IMR-90 (cell line): ENCODE results near the gene RECK. TPM values are rescaled to one million over a fixed set of nuclear protein-coding genes. Genes with fewer than 3 reads are reported as not detected.
A peak's percentile ranks its signal among the peaks of the same experiment; 100 is the strongest.

Source experiments
- ATAC-seq: fragments of 200-7000 bp; cut with Tn5 transposase; 2 replicates; pipeline ENCODE4 v1.9.1; 2020; ENCODE audit warnings: low read depth, mild to moderate bottlenecking, moderate library complexity
- BruUV-seq: library from RNA; stranded (reverse); fragments of 400-500 nt; replicated peaks from 2 replicates; lab custom pipeline; 2021; lab: Mats Ljungman, UMichigan
- CTCF ChIA-PET: fragments of 300-600 bp; formaldehyde crosslinking; extraction: SDS; loops from one replicate; lab custom pipeline; 2021; ENCODE audit warnings: antibody characterized with exemption; lab: Yijun Ruan, JAX
- POLR2A ChIA-PET: fragments of 300-600 bp; sonication (Branson Sonifier 250); formaldehyde crosslinking; loops from one replicate; lab custom pipeline; 2022; ENCODE audit warnings: antibody characterized with exemption; ENCODE audit not compliant: unreplicated experiment; lab: Charles Lee
- DNase-seq: peaks from one replicate; pipeline ENCODE4 v3.0.0; 2013
- H2AFZ ChIP-seq: replicated peaks from 2 replicates; pipeline ENCODE3; 2013; ENCODE audit warnings: low read length, mild to moderate bottlenecking; ENCODE audit not compliant: poor library complexity
- H2AK5ac ChIP-seq: 2 replicates; pipeline ENCODE4 v1.6.1; 2013; ENCODE audit warnings: low read depth, low read length, inconsistent platforms
- H2AK9ac ChIP-seq: replicated peaks from 2 replicates; pipeline ENCODE3; 2013; ENCODE audit warnings: mild to moderate bottlenecking, low read depth, low read length, moderate library complexity; ENCODE audit not compliant: poor library complexity
- H2BK120ac ChIP-seq: 2 replicates; pipeline ENCODE4 v1.6.1; 2013; ENCODE audit warnings: low read depth, low read length, inconsistent platforms
- H2BK15ac ChIP-seq: 3 replicates; pipeline ENCODE4 v1.6.1; 2013; ENCODE audit warnings: low read depth, low read length, inconsistent platforms
- H2BK20ac ChIP-seq: 2 replicates; pipeline ENCODE4 v1.6.1; 2013; ENCODE audit warnings: low read depth, mild to moderate bottlenecking, inconsistent platforms, low read length, moderate library complexity
- H2BK5ac ChIP-seq: 2 replicates; pipeline ENCODE4 v1.6.1; 2013; ENCODE audit warnings: mild to moderate bottlenecking, low read depth, low read length, inconsistent platforms; ENCODE audit not compliant: poor library complexity, severe bottlenecking
- H3K14ac ChIP-seq: replicated peaks from 2 replicates; pipeline ENCODE4 v1.6.1; 2013; ENCODE audit warnings: low read depth, low read length, inconsistent platforms
- H3K18ac ChIP-seq: 2 replicates; pipeline ENCODE4 v1.6.1; 2013; ENCODE audit warnings: low read depth, low read length, control low read depth
- H3K23ac ChIP-seq: 2 replicates; pipeline ENCODE4 v1.6.1; 2013; ENCODE audit warnings: low read depth, low read length, inconsistent platforms
- H3K27ac ChIP-seq: 2 replicates; pipeline ENCODE4 v1.5.1; 2013; ENCODE audit warnings: mild to moderate bottlenecking, control low read depth, low read length; ENCODE audit not compliant: insufficient read depth
- H3K27me3 ChIP-seq: 2 replicates; pipeline ENCODE4 v1.6.1; 2013; ENCODE audit warnings: low read length; ENCODE audit not compliant: control insufficient read depth, insufficient read depth
- H3K36me3 ChIP-seq: 2 replicates; pipeline ENCODE4 v1.6.1; 2013; ENCODE audit warnings: low read length, mixed read lengths; ENCODE audit not compliant: control insufficient read depth, insufficient read depth
- H3K4ac ChIP-seq: 2 replicates; pipeline ENCODE4 v1.6.1; 2013; ENCODE audit warnings: low read depth, low read length, inconsistent platforms
- H3K4me1 ChIP-seq: 2 replicates; pipeline ENCODE4 v1.6.1; 2013; ENCODE audit warnings: low read length, mixed read lengths; ENCODE audit not compliant: control insufficient read depth, insufficient read depth
- H3K4me2 ChIP-seq: 2 replicates; pipeline ENCODE4 v1.6.1; 2013; ENCODE audit warnings: low read depth, mild to moderate bottlenecking, control low read depth, low read length, moderate library complexity
- H3K4me3 ChIP-seq: 2 replicates; pipeline ENCODE4 v1.5.1; 2013; ENCODE audit warnings: low read depth, mild to moderate bottlenecking, control low read depth, low read length, moderate library complexity; ENCODE audit not compliant: insufficient read depth
- H3K56ac ChIP-seq: 2 replicates; pipeline ENCODE4 v1.6.1; 2013; ENCODE audit warnings: low read length, inconsistent platforms; ENCODE audit not compliant: insufficient read depth; ENCODE audit errors: extremely low read depth
- H3K79me1 ChIP-seq, 2 experiments: 2 replicates each; pipeline ENCODE4 v1.6.1; 2013; ENCODE audit warnings: low read length in 2 of 2, inconsistent platforms in 1 of 2, low read depth in 1 of 2
- H3K9ac ChIP-seq: 2 replicates; pipeline ENCODE4 v1.6.1; 2013; ENCODE audit warnings: low read depth, low read length, control low read depth
- H3K9me1 ChIP-seq: 2 replicates; pipeline ENCODE4 v1.6.1; 2013; ENCODE audit warnings: low read length, inconsistent platforms; ENCODE audit not compliant: insufficient read depth
- H3K9me3 ChIP-seq: 2 replicates; pipeline ENCODE4 v1.6.1; 2013; ENCODE audit warnings: low read length; ENCODE audit not compliant: control insufficient read depth, insufficient read depth
- H4K20me1 ChIP-seq: 2 replicates; pipeline ENCODE4 v1.6.1; 2013; ENCODE audit warnings: low read length, inconsistent platforms; ENCODE audit not compliant: insufficient read depth
- H4K5ac ChIP-seq: 2 replicates; pipeline ENCODE4 v1.6.1; 2013; ENCODE audit warnings: mild to moderate bottlenecking, low read depth, low read length, control low read depth
- H4K8ac ChIP-seq, 2 experiments: 2 replicates each; pipeline ENCODE4 v1.6.1; 2013; ENCODE audit warnings: low read depth in 2 of 2, low read length in 2 of 2, control low read depth in 1 of 2, inconsistent platforms in 1 of 2
- H4K91ac ChIP-seq: 2 replicates; pipeline ENCODE4 v1.6.1; 2013; ENCODE audit warnings: low read depth, low read length, inconsistent platforms; ENCODE audit not compliant: insufficient read depth
- CEBPB ChIP-seq: IDR thresholded peaks from 2 replicates; pipeline ENCODE4 v1.6.1; 2012; ENCODE audit warnings: low read depth, low read length, improper control_type of control experiment
- FOS ChIP-seq: fragments of 150-350 bp; IDR thresholded peaks from 2 replicates; pipeline ENCODE4 v1.6.1; 2016; ENCODE audit warnings: low read depth, low read length
- WGBS, 2 experiments: methylation state at CpG; one replicate each; pipeline versions ENCODE4 v1.1.5 to v1.1.7; 2013; ENCODE audit warnings: missing lambda C conversion rate in 2 of 2; ENCODE audit not compliant: insufficient read length in 1 of 2; ENCODE audit errors: extremely low coverage in 2 of 2; 5-methylcytosine and 5-hydroxymethylcytosine counted together
- dilution Hi-C: fragments of 300-500 bp; cut with HindIII; formaldehyde crosslinking; loops from one replicate; pipeline ENCODE4 v1.14.3; 2018; ENCODE audit warnings: low sequenced_read_pairs; ENCODE audit not compliant: unreplicated experiment
- in situ Hi-C: fragments of 300-500 bp; cut with MboI; formaldehyde crosslinking; loops from 3 replicates; pipeline ENCODE4 v1.14.3; 2019; ENCODE audit warnings: low sequenced_read_pairs, inconsistent platforms, mixed read lengths
- intact Hi-C: fragments of 100-400 bp; cut with micrococcal nuclease; formaldehyde crosslinking; loops from 2 replicates; pipeline ENCODE4 v1.10.0; 2022
- polyA plus RNA-seq, 3 experiments: library from polyadenylated mRNA; depleted of rRNA; stranded (reverse); fragments of >200 nt; gene quantifications; 2 replicates each; pipeline ENCODE4 v1.2.3, GENCODE V29; 2012; ENCODE audit warnings: low replicate concordance in 1 of 3
- total RNA-seq: library from RNA; depleted of rRNA; stranded (reverse); fragments of >200 nt; gene quantifications from 2 replicates; pipeline ENCODE4 v1.2.3, GENCODE V29; 2012

Gene RECK
- total and polyA plus RNA-seq, 2 of the 4 experiments (the other 2 are of a cell fraction) = 23.5 to 44.0 TPM

DNA sequence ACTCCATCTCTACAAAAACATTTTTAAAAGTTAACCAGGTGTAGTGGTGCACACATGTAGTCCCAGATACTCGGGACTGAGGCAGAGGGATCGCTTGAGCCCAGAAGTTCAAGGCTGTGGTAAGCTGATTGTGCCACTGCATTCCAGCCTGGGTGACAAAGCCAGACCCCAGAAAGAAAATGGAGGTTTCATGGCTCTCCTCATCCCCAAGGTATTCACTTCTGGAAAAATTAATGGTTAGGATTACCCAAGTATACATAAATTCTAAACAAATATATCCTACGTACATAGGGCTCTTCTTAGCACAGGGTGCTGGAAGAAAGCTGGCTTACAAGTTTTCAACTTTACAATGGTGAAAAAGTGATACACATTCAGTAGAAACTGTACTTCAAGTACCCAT is 18.6 kb upstream of the RECK start:
- H2BK5ac ChIP-seq = peak overlapping the region; percentile 97
- H2AK9ac ChIP-seq = no peak overlapping the region
- peak overlapping the region; percentile 2; the same call in 1 of the 2 replicates for H3K4me2 ChIP-seq
- in situ Hi-C loops = loop anchor here (5.0 kb wide), 1 partner anchor 56 kb away; no protein-coding TSS in a partner anchor
- peak overlapping the region; percentile 90 for H2BK20ac ChIP-seq
- peak overlapping the region; percentile 88 for H4K5ac ChIP-seq
- peak overlapping the region; percentile 68 for H4K91ac ChIP-seq
- H3K27ac ChIP-seq = peak overlapping the region; percentile 96
- ATAC-seq (peak; percentile 74), DNase-seq (peak; percentile 73)
- peak overlapping the region; percentile 99 for H3K4ac ChIP-seq
- POLR2A ChIA-PET = interaction anchor here (0.6 kb wide), 1 partner anchor 245 kb away, joined by 3 read pairs; no protein-coding TSS in a partner anchor
- peak overlapping the region; percentile 96; the same call in 2 of the 3 replicates for H2BK15ac ChIP-seq
- peaks cover 24% of the 10 kb centered on the region for H3K4me1 ChIP-seq
- CTCF ChIA-PET = interaction anchor here (0.5 kb wide), 1 partner anchor 31 kb away, joined by 3 read pairs; no protein-coding TSS in a partner anchor
- peak overlapping the region; percentile 29; the same call in 1 of the 2 replicates for H3K14ac ChIP-seq
- H2BK120ac ChIP-seq = peak overlapping the region; percentile 99; the same call in 1 of the 2 replicates
- H2AK5ac ChIP-seq = peak overlapping the region; percentile 87
- H3K27me3 ChIP-seq = no peaks in the 10 kb centered on the region
- no peaks in the 10 kb centered on the region for H3K79me1 ChIP-seq
- peak overlapping the region; percentile 54 to 78; a peak in 3 of 4 replicates for H4K8ac ChIP-seq
- dilution Hi-C loops = no loop called here
- intact Hi-C loops = no loop called here
- H2AFZ ChIP-seq = no peak overlapping the region
- BruUV-seq = no TSS peak
- no peaks in the 10 kb centered on the region for H3K36me3 ChIP-seq
- no peaks in the 10 kb centered on the region for H3K9me3 ChIP-seq
- WGBS, 2 experiments = 40% methylated on average over 1 of the region's 3 CpGs; no CpG with 5 or more reads in 1 of the 2 experiments
- H3K9me1 ChIP-seq = peaks cover 10% of the 10 kb centered on the region
- H3K9ac ChIP-seq = no peak overlapping the region
- H3K4me3 ChIP-seq = no peak overlapping the region
- TF ChIP-seq FOS (no peak), CEBPB (peak; percentile 72)
- no peak overlapping the region for H3K23ac ChIP-seq
- no peaks in the 10 kb centered on the region for H4K20me1 ChIP-seq
- H3K18ac ChIP-seq = peak overlapping the region; percentile 82
- H3K56ac ChIP-seq = no peak overlapping the region
